Parathyroid adenoma (tissue), 2 donors: ENCODE data around the gene SMARCAD1.

Experiments used
- H2AFZ ChIP-seq: fragments of 300-600 bp; sonication (generic); one replicate; pipeline ENCODE4 v1.7.0; 2017; ENCODE audit warnings: antibody characterized with exemption, mild to moderate bottlenecking
- H3K27ac ChIP-seq: fragments of 300-600 bp; sonication (generic); one replicate; pipeline ENCODE4 v1.7.0; 2017
- H3K27me3 ChIP-seq: fragments of 300-600 bp; sonication (generic); one replicate; pipeline ENCODE4 v1.7.0; 2017; ENCODE audit warnings: low read length; ENCODE audit not compliant: control insufficient read depth, insufficient read depth
- H3K36me3 ChIP-seq: fragments of 300-600 bp; sonication (generic); one replicate; pipeline ENCODE4 v1.7.0; 2017; ENCODE audit warnings: low read length; ENCODE audit not compliant: control insufficient read depth, insufficient read depth
- H3K4me1 ChIP-seq: fragments of 300-600 bp; sonication (generic); one replicate; pipeline ENCODE4 v1.7.0; 2017; ENCODE audit warnings: control low read depth
- H3K4me2 ChIP-seq: fragments of 300-600 bp; sonication (generic); one replicate; pipeline ENCODE4 v1.7.0; 2017; ENCODE audit warnings: low read length
- H3K4me3 ChIP-seq: fragments of 300-600 bp; sonication (generic); one replicate; pipeline ENCODE4 v1.7.0; 2017; ENCODE audit warnings: low read depth, low read length
- H3K79me2 ChIP-seq: fragments of 300-600 bp; sonication (generic); one replicate; pipeline ENCODE4 v1.7.0; 2017; ENCODE audit warnings: control low read depth
- H3K9ac ChIP-seq: fragments of 300-600 bp; sonication (generic); one replicate; pipeline ENCODE4 v1.7.0; 2017; ENCODE audit warnings: mild to moderate bottlenecking
- H3K9me3 ChIP-seq: fragments of 300-600 bp; sonication (generic); one replicate; pipeline ENCODE4 v1.7.0; 2017; ENCODE audit warnings: low read length; ENCODE audit not compliant: control insufficient read depth
- TF ChIP-seq, protein P1 (sequence below): fragments of 300-600 bp; sonication (generic); IDR thresholded peaks from one replicate; pipeline ENCODE4 v1.7.0; 2017; ENCODE audit warnings: antibody characterized with exemption, mild to moderate bottlenecking
- donor health status: primary hyperparathyroidism.

The SMARCAD1 gene

DNA sequence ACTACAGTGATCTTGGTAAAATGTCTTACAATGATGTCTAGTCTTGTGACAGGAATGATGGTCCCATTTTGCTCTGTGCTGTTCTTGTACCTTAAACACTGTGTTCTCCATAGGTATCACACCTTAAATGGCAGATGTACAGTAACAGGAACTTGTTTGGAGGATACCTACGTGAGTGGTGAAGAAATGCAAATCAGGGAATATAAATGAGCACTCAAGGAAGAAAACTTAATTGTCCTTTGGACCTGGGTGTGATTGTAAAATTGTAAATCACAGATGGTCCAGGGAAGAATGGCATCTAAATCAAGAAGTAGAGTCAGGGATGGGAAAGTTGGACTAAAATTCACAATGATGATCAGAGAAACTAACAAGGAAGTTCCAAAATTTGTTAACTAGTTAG is 122.3 kb downstream of the SMARCAD1 start:
- Histone ChIP-seq H3K4me3 (no peak overlapping the region), H3K27me3 (no peaks in the 10 kb centered on the region), H3K27ac (no peak overlapping the region), H2AFZ (no peak overlapping the region), H3K79me2 (no peaks in the 10 kb centered on the region), H3K9me3 (no peaks in the 10 kb centered on the region), H3K4me2 (no peak overlapping the region), H3K4me1 (no peaks in the 10 kb centered on the region), H3K9ac (no peak overlapping the region), H3K36me3 (no peaks in the 10 kb centered on the region)
- TF ChIP-seq, protein P1, sequence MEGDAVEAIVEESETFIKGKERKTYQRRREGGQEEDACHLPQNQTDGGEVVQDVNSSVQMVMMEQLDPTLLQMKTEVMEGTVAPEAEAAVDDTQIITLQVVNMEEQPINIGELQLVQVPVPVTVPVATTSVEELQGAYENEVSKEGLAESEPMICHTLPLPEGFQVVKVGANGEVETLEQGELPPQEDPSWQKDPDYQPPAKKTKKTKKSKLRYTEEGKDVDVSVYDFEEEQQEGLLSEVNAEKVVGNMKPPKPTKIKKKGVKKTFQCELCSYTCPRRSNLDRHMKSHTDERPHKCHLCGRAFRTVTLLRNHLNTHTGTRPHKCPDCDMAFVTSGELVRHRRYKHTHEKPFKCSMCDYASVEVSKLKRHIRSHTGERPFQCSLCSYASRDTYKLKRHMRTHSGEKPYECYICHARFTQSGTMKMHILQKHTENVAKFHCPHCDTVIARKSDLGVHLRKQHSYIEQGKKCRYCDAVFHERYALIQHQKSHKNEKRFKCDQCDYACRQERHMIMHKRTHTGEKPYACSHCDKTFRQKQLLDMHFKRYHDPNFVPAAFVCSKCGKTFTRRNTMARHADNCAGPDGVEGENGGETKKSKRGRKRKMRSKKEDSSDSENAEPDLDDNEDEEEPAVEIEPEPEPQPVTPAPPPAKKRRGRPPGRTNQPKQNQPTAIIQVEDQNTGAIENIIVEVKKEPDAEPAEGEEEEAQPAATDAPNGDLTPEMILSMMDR = no peak

DNA sequence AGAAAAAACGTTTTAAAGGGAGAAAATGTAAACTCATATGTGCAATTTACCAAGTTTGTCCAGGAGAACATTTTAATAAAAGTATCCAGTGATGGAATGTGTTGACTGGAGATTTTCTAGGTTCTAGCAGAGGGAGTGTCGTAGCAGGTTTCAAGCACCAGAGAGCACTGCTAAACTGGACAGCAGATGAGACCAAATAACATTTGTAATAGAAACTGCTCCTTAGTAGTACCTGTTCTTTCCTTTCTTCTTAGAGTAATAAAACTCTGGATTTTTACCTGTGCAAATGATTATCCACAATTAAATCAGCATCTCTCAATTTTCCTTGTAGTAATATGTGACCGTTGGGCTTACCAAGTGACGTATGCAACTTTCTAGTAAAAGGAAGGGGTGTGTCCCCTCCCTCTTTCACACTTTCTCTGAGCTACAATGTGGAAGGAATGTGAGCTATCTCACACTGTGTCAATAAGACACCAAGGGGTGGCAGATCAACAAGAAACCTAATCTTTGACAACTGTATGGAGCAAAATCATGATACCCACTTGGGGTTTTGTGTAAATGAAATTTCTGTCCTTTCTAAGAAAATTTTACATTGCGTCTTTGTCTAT is 125.4 kb downstream of the SMARCAD1 start:
- H3K27me3 ChIP-seq = no peaks in the 10 kb centered on the region
- no peaks in the 10 kb centered on the region for H3K9me3 ChIP-seq
- H3K4me3 ChIP-seq = no peak overlapping the region
- H3K36me3 ChIP-seq = no peaks in the 10 kb centered on the region
- no peak overlapping the region for H3K27ac ChIP-seq
- H3K79me2 ChIP-seq = no peaks in the 10 kb centered on the region
- no peak overlapping the region for H2AFZ ChIP-seq
- H3K9ac ChIP-seq = no peak overlapping the region
- H3K4me2 ChIP-seq = no peak overlapping the region
- TF ChIP-seq, protein P1 = no peak
- no peaks in the 10 kb centered on the region for H3K4me1 ChIP-seq

- Histone ChIP-seq H3K79me2 (no peaks in the 10 kb centered on the region), H3K9me3 (no peaks in the 10 kb centered on the region), H3K4me2 (no peak overlapping the region), H3K4me3 (no peak overlapping the region), H3K9ac (no peak overlapping the region), H3K36me3 (no peaks in the 10 kb centered on the region), H2AFZ (no peak overlapping the region), H3K4me1 (no peaks in the 10 kb centered on the region), H3K27ac (no peak overlapping the region), H3K27me3 (no peaks in the 10 kb centered on the region)
- TF ChIP-seq, protein P1 = no peak
These were observed 126.2 kb downstream of the SMARCAD1 start for GRCh38 chr4:94333866-94334265.

DNA sequence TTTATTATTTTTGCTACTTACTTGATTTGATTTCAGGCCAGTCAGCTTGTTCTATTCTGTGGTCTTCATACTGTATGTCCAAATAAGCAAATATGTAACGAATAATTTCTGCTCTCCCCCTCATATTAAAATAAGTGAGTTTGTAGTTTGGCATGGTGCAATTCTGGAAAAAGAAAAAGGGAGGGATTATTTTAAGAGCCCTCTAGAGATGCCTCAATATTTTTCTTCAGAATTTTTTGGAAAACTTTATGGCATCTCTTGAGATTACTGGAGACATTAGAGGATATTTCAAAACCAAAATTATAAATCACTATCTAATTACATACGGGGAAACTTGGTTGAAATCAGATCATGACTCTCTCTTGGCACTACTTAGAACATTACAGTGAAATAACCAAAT is 126.8 kb downstream of the SMARCAD1 start:
- Histone ChIP-seq H3K9me3 (no peaks in the 10 kb centered on the region), H2AFZ (no peak overlapping the region), H3K4me2 (no peak overlapping the region), H3K79me2 (no peaks in the 10 kb centered on the region), H3K4me3 (no peak overlapping the region), H3K4me1 (no peaks in the 10 kb centered on the region), H3K9ac (no peak overlapping the region), H3K36me3 (no peaks in the 10 kb centered on the region), H3K27me3 (no peaks in the 10 kb centered on the region), H3K27ac (no peak overlapping the region)
- TF ChIP-seq, protein P1 = no peak

DNA sequence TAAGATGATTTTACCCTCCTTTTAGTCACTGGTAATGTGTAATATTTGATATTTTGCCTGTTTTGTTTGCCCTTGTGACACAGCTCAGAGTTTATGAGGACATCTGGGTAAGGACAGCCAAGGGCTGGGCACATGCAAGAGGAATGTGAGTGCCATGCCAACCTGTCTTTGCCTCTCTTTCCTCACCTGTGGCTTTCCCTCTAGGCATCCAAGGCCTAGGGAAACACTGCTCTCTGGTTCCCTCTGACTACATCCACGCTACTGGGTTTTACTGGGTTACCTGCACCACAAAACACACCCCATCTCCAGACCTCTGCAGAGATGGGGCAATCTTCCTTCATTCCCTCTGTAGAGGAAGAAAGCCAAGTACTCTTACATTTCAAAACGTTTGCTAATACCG is 127.3 kb downstream of the SMARCAD1 start:
- no peaks in the 10 kb centered on the region for H3K27me3 ChIP-seq
- no peaks in the 10 kb centered on the region for H3K9me3 ChIP-seq
- H3K79me2 ChIP-seq = no peaks in the 10 kb centered on the region
- no peak overlapping the region for H3K4me2 ChIP-seq
- TF ChIP-seq, protein P1 = no peak
- no peaks in the 10 kb centered on the region for H3K36me3 ChIP-seq
- H2AFZ ChIP-seq = no peak overlapping the region
- no peak overlapping the region for H3K27ac ChIP-seq
- no peak overlapping the region for H3K9ac ChIP-seq
- no peak overlapping the region for H3K4me3 ChIP-seq
- no peaks in the 10 kb centered on the region for H3K4me1 ChIP-seq
